Progenitor cell of endocrine pancreas (in vitro differentiated cells): ENCODE measurements around the gene HTRA3. TPM values are rescaled to one million over a fixed set of nuclear protein-coding genes. Genes with fewer than 3 reads are reported as not detected.

ENCODE experiments used
- DNase-seq: peaks from one replicate; pipeline ENCODE4 v3.0.0; 2021; ENCODE audit warnings: low spot score; ENCODE audit not compliant: unreplicated experiment
- H3K27ac Mint-ChIP-seq: 2 replicates; pipeline ENCODE4 v1.8.0; 2021; ENCODE audit warnings: mild to moderate bottlenecking, moderate library complexity, mixed read lengths
- H3K27me3 Mint-ChIP-seq: 2 replicates; pipeline ENCODE4 v1.8.0; 2021; ENCODE audit warnings: mixed read lengths
- H3K36me3 Mint-ChIP-seq: 2 replicates; pipeline ENCODE4 v1.8.0; 2022; ENCODE audit warnings: mixed read lengths; ENCODE audit not compliant: insufficient read depth
- H3K4me1 Mint-ChIP-seq: 2 replicates; pipeline ENCODE4 v1.8.0; 2021; ENCODE audit warnings: low read depth, mixed read lengths
- H3K4me3 Mint-ChIP-seq: 2 replicates; pipeline ENCODE4 v1.8.0; 2021; ENCODE audit warnings: low read depth, mild to moderate bottlenecking, moderate library complexity, mixed read lengths
- H3K9me3 Mint-ChIP-seq: 2 replicates; pipeline ENCODE4 v1.8.0; 2021; ENCODE audit warnings: low read depth, mixed read lengths
- CTCF ChIP-seq: fragments of 200-600 bp; sonication (generic); IDR thresholded peaks from one replicate; pipeline ENCODE4 v1.5.0; 2021; ENCODE audit warnings: antibody characterized with exemption, mild to moderate bottlenecking; ENCODE audit not compliant: unreplicated experiment
- total RNA-seq: library from RNA; stranded (reverse); gene quantifications from 2 replicates; pipeline ENCODE4 v1.2.1, GENCODE V29; 2021

The HTRA3 gene
- total RNA-seq, 1 donor from 2014 or later: 0.86 TPM

GRCh38 chr4:8285976-8286718 lies 16.6 kb downstream of the HTRA3 start:
- no peaks in the 10 kb centered on the region for H3K36me3 Mint-ChIP-seq
- no peak overlapping the region for H3K27ac Mint-ChIP-seq
- DNase-seq: no peak
- no peaks in the 10 kb centered on the region for H3K9me3 Mint-ChIP-seq
- TF ChIP-seq CTCF: no peak
- H3K4me3 Mint-ChIP-seq: no peak overlapping the region
- H3K4me1 Mint-ChIP-seq: no peaks in the 10 kb centered on the region
- H3K27me3 Mint-ChIP-seq: no peaks in the 10 kb centered on the region

- H3K27ac Mint-ChIP-seq: no peak overlapping the region
- H3K27me3 Mint-ChIP-seq: no peaks in the 10 kb centered on the region
- DNase-seq: no peak
- H3K36me3 Mint-ChIP-seq: no peaks in the 10 kb centered on the region
- no peaks in the 10 kb centered on the region for H3K9me3 Mint-ChIP-seq
- TF ChIP-seq CTCF: no peak
- H3K4me3 Mint-ChIP-seq: no peak overlapping the region
- no peaks in the 10 kb centered on the region for H3K4me1 Mint-ChIP-seq
Observed at GRCh38 chr4:8286719-8287342, 17.3 kb downstream of the HTRA3 start.

- TF ChIP-seq CTCF: no peak
- H3K4me1 Mint-ChIP-seq: no peaks in the 10 kb centered on the region
- DNase-seq: no peak
- no peak overlapping the region for H3K4me3 Mint-ChIP-seq
- no peaks in the 10 kb centered on the region for H3K36me3 Mint-ChIP-seq
- H3K27ac Mint-ChIP-seq: no peak overlapping the region
- no peaks in the 10 kb centered on the region for H3K9me3 Mint-ChIP-seq
- H3K27me3 Mint-ChIP-seq: no peaks in the 10 kb centered on the region
Observed at GRCh38 chr4:8287343-8288280, 18.1 kb downstream of the HTRA3 start.

DNA sequence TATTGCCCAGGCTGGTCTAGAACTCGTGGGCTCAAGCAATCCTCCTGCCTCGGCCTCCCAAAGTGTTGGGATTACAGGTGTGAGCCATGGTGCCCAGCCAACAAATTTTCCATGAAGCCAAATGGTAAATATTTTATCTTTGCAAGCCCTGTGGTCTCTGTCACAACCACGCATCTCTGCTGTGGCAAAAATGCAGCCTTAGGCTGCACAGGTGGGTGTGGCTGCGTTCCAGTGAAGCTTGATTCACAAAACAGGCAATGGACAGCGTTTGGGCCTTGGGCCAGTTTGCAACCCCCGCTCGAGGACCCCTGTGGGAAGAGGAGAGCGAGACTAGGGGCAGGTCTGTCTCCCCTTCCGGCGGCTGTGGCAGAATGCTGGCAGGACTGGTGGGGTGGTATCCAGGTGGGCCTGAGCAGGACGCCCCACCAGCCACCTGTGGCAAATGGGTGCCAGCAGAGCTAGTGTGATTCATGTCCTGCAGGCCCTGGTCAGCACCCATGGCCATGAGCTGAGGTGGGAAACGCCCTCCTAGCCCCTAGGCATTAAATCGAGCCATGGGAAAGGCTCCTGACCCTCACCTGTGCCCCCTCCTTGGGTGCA lies 19.7 kb downstream of the HTRA3 start:
- H3K27me3 Mint-ChIP-seq: no peaks in the 10 kb centered on the region
- TF ChIP-seq CTCF: no peak
- DNase-seq: no peak
- no peaks in the 10 kb centered on the region for H3K4me1 Mint-ChIP-seq
- H3K4me3 Mint-ChIP-seq: no peak overlapping the region
- no peaks in the 10 kb centered on the region for H3K36me3 Mint-ChIP-seq
- H3K27ac Mint-ChIP-seq: no peak overlapping the region
- no peaks in the 10 kb centered on the region for H3K9me3 Mint-ChIP-seq
